EH (cell line): Measurements from ENCODE around the gene TPK1.
A peak's percentile ranks its signal among the peaks of the same experiment; 100 is the strongest.
"Not testable (repeated sequence)": the region's sequence is repeated elsewhere in the genome, so short reads cannot be mapped to it uniquely, and the experiment has no call there.

Experiments
- DNase-seq: peaks from one replicate; pipeline ENCODE4 v3.0.0-alpha.2; 2015; ENCODE audit warnings: low read depth

Gene TPK1

GRCh38 chr7:144474800-144475615 lies 360.8 kb downstream of the TPK1 start:
- no peak for DNase-seq

- DNase-seq = no peak
Observed at GRCh38 chr7:144474363-144474762, 361.5 kb downstream of the TPK1 start.

GRCh38 chr7:144473908-144474307 lies 361.9 kb downstream of the TPK1 start:
- DNase-seq = no peak

GRCh38 chr7:144470078-144470477 lies 365.8 kb downstream of the TPK1 start:
- no peak for DNase-seq

GRCh38 chr7:144468990-144469732 lies 366.7 kb downstream of the TPK1 start:
- peak; percentile 0 for DNase-seq

GRCh38 chr7:144459635-144460034 lies 376.2 kb downstream of the TPK1 start:
- no peak for DNase-seq

GRCh38 chr7:144455040-144455404 lies 380.8 kb downstream of the TPK1 start:
- DNase-seq = no peak

GRCh38 chr7:144454256-144455039 lies 381.4 kb downstream of the TPK1 start:
- no peak for DNase-seq

GRCh38 chr7:144452064-144452463 lies 383.8 kb downstream of the TPK1 start:
- no peak for DNase-seq

GRCh38 chr7:144445590-144445989 lies 390.3 kb downstream of the TPK1 start:
- no peak for DNase-seq

GRCh38 chr7:144439717-144440205 lies 396.1 kb downstream of the TPK1 start:
- DNase-seq = no peak

GRCh38 chr7:144438759-144439158 lies 397.1 kb downstream of the TPK1 start:
- DNase-seq = no peak

GRCh38 chr7:144437370-144438191 lies 398.3 kb downstream of the TPK1 start:
- DNase-seq = peak; percentile 61

GRCh38 chr7:144436500-144436899 lies 399.4 kb downstream of the TPK1 start:
- DNase-seq = no peak

- DNase-seq = no peak
Observed at GRCh38 chr7:144428431-144428830, 407.4 kb downstream of the TPK1 start.

- not testable (repeated sequence) for DNase-seq
Observed at GRCh38 chr7:144427539-144427938, 408.3 kb downstream of the TPK1 start.

- not testable (repeated sequence) for DNase-seq
Observed at GRCh38 chr7:144418931-144419330, 416.9 kb downstream of the TPK1 start.

- DNase-seq = no peak
Observed at GRCh38 chr7:144416341-144416740, 419.5 kb downstream of the TPK1 start.

- DNase-seq = no peak
Observed at GRCh38 chr7:144415858-144416257, 420.0 kb downstream of the TPK1 start.

- DNase-seq = no peak
Observed at GRCh38 chr7:144414815-144415214, 421.0 kb downstream of the TPK1 start.

- DNase-seq = no peak
Observed at GRCh38 chr7:144410441-144410840, 425.4 kb downstream of the TPK1 start.

- peak; percentile 26 for DNase-seq
Observed at GRCh38 chr7:144408121-144408520, 427.7 kb downstream of the TPK1 start.
